WTC11 (cell line): ENCODE results near the gene DRGX.

ENCODE experiments used
- FOXJ3 ChIP-seq: sonication (generic); formaldehyde crosslinking; IDR thresholded peaks from 2 replicates; pipeline ENCODE4 v1.9.0; 2021; ENCODE audit warnings: missing genetic modification reagents, mild to moderate bottlenecking, borderline replicate concordance
- IRF2 ChIP-seq: sonication (generic); formaldehyde crosslinking; IDR thresholded peaks from 2 replicates; pipeline ENCODE4 v1.8.0; 2022; ENCODE audit warnings: low read depth, missing genetic modification reagents, borderline replicate concordance
- RELA ChIP-seq: sonication (generic); formaldehyde crosslinking; IDR thresholded peaks from 2 replicates; pipeline ENCODE4 v1.8.1; 2022; ENCODE audit warnings: missing genetic modification reagents, mild to moderate bottlenecking, borderline replicate concordance
- TF ChIP-seq, protein P1 (sequence below): sonication (generic); formaldehyde crosslinking; IDR thresholded peaks from 2 replicates; pipeline ENCODE4 v1.8.1; 2023; ENCODE audit warnings: mild to moderate bottlenecking, missing genetic modification reagents
- TF ChIP-seq, protein P2 (sequence below): fragments of 200-600 bp; IDR thresholded peaks from 2 replicates; pipeline ENCODE4 v1.8.0; 2022; ENCODE audit warnings: antibody characterized with exemption
- TF ChIP-seq, protein P3 (sequence below): sonication (generic); formaldehyde crosslinking; IDR thresholded peaks from 2 replicates; pipeline ENCODE4 v1.8.0; 2022; ENCODE audit warnings: mild to moderate bottlenecking, missing genetic modification reagents

DNA sequence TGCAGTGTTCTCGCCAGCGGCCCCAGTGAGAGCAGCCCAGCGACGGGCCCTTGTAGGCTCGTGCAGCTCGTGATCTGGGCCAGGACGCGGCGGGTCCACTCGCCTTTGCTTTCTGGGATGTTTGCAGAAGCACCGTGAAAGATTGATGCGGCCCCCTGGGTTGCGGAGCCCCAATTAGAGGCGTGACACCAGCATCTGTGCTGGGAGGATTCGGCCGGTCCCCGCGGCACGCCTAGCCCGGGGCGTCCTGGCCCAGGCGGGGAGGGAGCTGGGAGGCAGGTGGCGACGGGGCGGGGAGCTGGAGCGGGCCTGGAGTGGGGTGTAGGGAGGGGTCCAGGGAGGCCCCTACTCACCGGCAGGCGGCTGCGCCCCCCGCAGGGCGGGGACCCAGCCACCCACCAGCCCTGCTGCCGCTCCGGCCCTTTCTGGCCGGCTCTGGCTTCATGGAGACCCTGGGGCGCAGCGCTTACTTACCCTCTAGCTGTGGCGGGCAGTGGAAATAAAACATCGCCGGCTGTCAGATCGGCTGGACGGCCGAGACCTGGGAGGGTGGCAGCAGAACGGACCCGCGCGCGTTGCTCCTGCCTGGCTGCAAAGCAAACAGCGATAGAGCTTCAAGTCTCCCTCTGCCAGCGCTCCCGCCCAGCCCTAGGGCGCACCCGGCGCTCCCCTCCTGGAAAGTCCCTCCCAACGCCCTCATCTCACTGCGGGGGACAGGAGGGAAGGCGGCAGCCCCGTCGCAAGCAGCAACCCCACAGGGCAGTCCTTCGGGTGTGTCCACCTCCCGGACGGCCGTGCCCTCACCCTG, 752 bp downstream of the DRGX start:
- TF ChIP-seq, protein P1, sequence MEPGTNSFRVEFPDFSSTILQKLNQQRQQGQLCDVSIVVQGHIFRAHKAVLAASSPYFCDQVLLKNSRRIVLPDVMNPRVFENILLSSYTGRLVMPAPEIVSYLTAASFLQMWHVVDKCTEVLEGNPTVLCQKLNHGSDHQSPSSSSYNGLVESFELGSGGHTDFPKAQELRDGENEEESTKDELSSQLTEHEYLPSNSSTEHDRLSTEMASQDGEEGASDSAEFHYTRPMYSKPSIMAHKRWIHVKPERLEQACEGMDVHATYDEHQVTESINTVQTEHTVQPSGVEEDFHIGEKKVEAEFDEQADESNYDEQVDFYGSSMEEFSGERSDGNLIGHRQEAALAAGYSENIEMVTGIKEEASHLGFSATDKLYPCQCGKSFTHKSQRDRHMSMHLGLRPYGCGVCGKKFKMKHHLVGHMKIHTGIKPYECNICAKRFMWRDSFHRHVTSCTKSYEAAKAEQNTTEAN (CRISPR knock-in tag): no peak
- TF ChIP-seq, protein P2, sequence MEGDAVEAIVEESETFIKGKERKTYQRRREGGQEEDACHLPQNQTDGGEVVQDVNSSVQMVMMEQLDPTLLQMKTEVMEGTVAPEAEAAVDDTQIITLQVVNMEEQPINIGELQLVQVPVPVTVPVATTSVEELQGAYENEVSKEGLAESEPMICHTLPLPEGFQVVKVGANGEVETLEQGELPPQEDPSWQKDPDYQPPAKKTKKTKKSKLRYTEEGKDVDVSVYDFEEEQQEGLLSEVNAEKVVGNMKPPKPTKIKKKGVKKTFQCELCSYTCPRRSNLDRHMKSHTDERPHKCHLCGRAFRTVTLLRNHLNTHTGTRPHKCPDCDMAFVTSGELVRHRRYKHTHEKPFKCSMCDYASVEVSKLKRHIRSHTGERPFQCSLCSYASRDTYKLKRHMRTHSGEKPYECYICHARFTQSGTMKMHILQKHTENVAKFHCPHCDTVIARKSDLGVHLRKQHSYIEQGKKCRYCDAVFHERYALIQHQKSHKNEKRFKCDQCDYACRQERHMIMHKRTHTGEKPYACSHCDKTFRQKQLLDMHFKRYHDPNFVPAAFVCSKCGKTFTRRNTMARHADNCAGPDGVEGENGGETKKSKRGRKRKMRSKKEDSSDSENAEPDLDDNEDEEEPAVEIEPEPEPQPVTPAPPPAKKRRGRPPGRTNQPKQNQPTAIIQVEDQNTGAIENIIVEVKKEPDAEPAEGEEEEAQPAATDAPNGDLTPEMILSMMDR: no peak
- TF ChIP-seq IRF2 (no peak), RELA (CRISPR knock-in tag) (no peak), FOXJ3 (CRISPR knock-in tag) (no peak)
- TF ChIP-seq, protein P3, sequence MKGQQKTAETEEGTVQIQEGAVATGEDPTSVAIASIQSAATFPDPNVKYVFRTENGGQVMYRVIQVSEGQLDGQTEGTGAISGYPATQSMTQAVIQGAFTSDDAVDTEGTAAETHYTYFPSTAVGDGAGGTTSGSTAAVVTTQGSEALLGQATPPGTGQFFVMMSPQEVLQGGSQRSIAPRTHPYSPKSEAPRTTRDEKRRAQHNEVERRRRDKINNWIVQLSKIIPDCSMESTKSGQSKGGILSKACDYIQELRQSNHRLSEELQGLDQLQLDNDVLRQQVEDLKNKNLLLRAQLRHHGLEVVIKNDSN (CRISPR knock-in tag): no peak
